Astrocyte of the hippocampus (primary cell): ENCODE measurements around the gene CDK11B.
"Not testable (repeated sequence)": the region's sequence is repeated elsewhere in the genome, so short reads cannot be mapped to it uniquely, and the experiment has no call there.

Source experiments
- DNase-seq: peaks from one replicate; pipeline ENCODE4 v3.0.0; 2011; ENCODE audit warnings: low read depth, low spot score

Gene CDK11B

DNA sequence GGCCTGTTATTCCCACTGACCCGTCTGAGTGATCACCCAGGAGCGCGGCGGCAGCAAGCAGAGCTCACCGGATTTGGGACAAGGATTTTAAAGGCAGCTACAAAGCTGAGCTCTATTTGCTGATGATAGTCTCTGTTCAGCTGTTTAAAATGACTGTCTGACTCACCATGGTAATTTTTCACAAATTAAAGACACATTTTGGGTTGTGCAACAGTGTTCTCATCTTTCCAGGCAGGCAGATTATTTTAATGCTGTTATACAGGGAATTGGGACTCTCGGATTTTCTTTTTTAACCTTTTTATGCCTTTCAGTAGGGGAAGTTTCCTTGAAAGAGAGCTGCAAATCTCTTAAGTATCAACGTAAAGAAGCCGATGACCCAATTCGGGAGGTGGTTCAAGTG, 3.6 kb upstream of the CDK11B start:
- DNase-seq = not testable (repeated sequence)

DNA sequence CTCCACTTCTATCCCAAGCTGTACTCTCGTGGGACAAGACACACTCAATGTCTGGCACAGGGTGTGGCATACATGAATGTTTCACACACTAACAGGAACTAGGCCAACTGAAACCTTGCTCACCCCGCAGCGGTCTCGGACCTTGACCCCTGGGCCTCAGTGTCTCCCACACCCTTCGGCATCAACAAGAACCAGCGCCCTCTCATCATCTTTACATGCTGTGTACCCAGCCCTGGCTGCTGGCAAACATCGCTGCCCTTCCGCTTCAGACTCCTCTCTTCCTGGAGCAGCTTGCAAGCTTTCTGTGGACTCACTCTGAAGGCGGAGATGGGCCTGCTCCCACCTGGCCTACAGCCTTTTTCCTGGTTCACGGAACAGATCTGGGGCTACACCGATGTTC, 10.5 kb downstream of the CDK11B start:
- DNase-seq = not testable (repeated sequence)

DNA sequence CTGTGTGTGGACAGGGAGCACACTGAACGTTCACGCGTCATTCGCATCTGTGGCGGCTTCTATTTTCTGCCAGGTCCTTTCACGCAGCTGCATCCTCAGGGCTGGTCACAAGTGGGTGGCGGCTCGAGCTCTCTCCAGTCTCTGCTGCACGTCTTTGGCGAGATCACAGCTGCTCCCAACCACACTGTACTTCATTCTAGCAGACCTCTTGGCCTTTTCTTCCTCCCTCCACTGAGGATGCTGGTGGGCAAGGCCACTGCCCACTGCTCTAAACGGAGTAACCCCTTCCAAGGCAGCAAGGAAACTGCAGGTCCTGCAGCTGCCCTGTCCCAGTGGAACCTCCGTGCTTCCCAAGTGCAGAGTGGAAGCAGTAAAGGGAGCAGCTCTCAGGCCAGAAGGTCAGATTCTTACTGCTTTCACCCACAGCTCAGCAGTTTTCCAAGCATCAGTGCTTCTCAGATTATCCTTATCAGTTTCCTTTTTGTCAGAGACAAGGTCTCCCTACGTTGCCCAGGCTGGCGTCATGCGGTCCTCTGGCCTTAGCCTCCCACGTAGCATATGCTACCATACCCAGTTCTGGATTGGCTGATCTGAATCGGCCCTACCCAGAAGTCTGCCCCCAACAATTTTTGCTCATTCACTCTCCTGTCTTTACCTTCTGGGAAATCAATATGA, 11.1 kb downstream of the CDK11B start:
- not testable (repeated sequence) for DNase-seq

DNA sequence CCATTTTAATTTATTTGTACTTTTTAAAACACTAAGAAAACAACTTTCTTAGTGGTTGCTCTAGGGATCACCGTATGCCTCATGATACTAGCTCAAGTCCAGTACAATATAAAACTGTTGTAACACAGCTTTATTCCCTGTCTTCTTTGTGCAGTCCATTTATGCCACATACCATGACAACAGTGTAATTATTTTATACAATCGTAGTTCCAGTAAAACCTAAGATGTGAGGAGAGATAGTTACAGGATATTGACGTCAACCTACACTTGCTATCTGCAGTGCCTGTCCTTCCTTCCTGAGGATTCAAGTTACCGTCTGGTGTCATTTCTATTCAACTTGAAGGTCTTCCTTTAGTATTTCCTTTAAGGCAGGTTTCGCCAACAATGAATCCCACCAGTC, 12.5 kb downstream of the CDK11B start:
- DNase-seq = not testable (repeated sequence)

DNA sequence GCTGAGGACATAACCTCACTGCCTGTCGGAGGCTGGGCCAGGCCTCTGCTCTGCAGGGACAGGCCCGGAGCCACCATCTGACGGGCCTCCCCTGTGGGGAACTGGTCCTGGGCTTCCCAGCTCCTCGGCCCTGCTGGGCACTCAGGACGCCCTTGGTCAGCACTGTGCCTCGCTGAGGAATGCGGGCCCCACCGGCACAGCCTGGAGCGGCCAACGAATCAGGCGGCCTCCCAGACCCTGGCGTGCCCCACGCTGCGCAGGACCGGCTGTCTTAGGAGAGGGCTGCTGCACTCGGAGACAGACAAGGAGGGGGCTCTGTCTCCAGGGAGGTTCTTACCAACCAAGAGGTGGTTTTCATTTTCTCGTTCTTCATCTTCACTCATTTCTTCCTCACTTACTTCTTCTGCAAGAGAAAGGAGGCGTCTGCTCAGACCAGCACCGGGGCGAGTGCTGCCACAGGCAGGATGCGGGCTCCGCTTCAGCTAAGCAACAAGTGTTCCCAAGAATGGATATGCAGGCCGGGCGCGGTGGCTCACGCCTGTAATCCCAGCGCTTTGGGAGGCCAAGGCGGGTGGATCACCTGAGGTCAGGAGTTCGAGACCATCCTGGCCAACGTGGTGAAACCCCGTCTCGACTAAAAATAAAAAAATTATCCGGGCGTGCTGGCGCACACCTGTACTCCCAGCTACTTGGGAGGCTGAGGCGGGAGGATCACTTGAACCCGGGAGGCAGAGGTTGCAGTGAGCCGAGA, 17.9 kb downstream of the CDK11B start:
- not testable (repeated sequence) for DNase-seq

DNA sequence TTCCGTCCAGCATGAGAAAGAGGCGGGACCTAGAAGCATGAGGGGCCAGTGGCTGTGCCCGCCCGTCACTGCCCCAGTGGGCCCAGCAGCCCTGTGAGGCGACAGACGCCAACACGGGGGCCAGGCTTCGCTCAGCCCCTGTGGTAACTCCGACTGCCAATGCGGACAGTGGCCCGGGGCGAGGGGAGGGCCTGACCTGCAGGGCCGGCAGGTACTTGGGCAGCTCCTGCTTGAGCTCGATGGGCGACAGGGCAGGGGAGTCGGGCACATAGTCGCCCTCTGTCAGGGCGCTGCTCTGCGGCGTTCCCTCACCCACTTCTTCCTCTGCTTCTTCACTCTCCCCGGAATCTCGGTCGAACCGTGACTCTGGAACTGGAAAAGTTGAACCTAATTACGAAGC, 18.7 kb downstream of the CDK11B start:
- not testable (repeated sequence) for DNase-seq

DNA sequence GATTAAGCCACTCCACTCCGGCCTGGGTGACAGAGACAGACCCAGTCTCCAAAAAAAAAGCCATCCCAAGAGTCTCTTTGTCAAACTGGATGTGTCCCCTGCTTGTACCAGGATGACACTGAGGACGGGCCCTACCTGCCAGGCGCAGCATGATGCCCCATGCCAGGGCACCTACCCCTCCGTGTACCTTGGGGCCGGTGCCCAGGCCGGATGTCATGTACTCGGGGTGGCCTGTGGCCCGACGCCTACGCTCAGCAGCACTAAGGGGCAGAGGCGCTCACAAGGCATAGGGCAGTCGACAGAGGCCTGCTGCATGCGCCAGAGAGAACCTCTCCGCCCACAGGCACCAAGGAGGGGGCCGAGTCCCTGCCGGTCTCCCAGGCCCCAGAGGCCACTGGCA, 19.4 kb downstream of the CDK11B start:
- not testable (repeated sequence) for DNase-seq

DNA sequence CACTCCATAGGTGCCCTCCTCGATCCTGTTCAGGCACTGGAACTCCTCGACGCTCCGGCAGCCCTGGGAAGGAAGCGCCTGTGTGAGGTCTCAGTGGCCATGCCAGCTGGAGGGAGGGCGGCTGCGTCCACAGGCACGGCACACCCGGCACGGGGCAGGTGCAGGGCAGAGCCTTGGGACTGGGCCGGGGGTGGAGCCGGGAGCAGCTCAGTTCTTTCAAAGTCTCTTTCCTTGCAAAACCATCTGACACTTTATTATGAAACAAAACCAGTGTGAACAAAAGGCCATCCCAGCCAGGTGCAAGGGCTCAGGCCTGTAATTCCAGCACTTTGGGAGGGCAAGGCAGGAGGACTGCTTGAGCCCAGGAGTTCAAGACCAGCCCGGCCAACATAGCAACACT, 20.3 kb downstream of the CDK11B start:
- DNase-seq = not testable (repeated sequence)

DNA sequence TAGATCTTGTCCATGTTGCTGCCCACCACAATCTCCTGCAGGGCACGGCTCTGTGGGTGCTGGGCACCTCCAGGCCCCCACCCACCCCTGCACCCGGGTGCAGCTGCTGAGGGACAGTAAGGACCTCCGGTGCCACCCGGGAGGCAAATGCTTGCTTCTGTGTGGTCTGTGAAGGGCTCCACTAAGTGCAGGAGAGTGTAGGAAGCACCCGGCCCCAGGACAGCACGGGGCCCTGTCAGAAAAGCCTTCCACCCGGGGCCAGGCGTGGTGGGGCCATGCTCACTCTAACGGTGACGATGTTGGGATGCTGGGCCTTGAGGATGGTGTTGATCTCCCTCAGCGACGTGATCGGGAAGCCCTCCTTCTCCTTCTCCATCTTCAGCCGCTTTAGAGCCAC, 21.3 kb downstream of the CDK11B start:
- DNase-seq = not testable (repeated sequence)

DNA sequence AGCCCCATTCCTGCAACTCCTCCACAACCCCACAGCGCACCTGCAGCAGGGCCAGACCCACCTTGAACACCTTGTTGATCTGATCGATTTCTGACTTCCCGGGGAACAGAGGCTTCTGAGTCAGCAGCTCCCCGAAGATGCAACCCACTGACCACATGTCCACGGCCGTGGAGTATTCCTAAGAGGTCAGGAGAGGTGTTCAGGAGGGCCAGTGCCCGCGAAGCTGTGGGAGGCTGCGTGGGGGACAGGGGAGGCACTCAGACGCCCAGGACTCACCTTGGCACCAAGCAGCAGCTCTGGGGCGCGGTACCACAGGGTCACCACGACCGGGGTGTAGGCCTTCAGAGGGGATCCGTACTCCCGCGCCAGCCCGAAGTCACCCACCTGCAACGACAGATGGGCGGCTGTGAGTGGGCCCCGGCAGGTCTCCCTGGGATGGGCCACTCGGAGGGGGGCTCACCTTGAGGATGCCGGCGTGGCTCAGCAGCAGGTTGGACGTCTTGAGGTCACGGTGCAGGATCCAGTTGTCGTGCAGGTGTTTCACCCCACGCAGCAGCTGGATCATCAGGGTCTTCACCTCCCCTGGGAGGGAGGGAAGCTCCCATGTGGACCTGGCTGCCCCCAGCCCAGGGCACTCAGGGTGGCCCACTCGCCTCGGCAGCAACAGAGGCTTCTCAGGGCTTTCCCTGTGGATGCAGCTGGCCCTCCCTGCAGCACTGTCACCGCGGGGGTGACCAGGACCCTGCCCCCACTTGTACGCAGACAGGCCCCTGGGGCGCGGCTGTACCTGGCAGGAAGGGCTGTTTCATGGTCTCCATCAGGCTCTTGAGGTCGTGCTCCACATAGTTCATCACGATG, 22.0 kb downstream of the CDK11B start:
- DNase-seq = not testable (repeated sequence)

DNA sequence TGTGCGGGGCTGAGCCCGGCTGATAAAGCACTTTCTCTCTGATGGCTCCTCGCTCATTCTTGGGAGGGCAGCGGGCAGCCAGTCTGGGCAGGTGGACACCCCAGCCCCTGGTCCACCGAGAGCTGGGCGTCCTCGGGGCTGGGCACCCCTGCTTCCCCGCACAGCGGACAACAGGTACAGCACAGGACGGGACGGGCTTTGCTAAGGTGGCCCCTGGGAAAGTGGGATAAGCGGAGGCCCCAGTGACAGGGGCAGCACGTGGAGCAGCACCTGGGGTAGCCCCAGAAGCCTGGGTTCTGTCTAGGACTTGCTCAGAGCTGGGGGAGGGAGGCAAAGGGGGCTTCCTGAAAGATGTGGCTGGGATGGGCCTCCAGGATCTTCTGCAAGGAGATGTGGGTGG, 24.2 kb downstream of the CDK11B start:
- DNase-seq = not testable (repeated sequence)

DNA sequence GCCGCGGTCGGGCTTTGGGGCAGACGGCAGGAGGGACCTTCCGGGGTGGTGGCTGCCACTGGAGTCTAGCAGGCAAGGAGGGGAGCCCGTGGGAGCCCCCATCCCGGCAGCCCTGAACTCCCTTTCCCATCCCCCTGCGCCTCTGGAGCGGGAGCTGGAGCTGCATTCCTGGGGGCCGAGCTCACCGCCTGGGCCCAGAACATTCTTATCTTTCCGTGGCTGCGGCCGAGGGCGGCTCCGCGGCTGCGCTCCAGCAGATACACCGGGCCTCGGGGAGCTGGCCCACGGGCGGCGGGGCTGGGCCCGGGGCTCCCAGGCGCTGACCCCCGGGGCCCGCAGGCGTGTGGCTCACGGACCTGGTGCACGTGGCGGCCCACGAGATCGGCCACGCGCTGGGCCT, 25.4 kb downstream of the CDK11B start:
- DNase-seq = not testable (repeated sequence)

DNA sequence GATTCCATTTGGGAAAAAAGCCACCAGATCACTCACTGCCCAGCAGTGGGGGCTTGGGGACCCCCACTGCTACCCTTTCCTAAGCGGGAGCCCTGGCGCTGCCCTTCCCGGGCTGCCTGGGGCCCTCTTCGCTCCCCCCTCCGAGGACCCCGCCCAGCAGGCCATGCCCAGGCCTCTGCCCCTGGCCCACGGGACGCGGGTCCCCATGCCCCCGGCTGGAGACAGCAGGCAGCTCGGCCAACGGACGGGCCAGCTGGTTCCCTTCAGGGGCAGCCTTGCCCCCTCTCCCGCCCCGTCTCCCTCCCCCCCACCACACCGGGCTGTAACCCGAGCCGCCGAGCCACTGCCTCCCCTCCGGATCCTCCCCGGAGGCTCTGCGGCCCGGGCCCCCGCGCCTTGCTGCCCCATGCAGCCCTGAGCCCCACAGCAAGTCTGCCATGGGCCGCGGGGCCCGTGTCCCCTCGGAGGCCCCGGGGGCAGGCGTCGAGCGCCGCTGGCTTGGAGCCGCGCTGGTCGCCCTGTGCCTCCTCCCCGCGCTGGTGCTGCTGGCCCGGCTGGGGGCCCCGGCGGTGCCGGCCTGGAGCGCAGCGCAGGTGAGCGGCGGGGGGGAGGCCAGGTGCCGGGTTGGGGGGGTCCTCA, 26.9 kb downstream of the CDK11B start, which contains the start of gene MMP23B:
TSS of gene MMP23B (plus strand) at position 392 of the 639 bp plus-strand sequence. CDS start at position 438, 46 bp downstream.
- DNase-seq = peak; percentile 51

DNA sequence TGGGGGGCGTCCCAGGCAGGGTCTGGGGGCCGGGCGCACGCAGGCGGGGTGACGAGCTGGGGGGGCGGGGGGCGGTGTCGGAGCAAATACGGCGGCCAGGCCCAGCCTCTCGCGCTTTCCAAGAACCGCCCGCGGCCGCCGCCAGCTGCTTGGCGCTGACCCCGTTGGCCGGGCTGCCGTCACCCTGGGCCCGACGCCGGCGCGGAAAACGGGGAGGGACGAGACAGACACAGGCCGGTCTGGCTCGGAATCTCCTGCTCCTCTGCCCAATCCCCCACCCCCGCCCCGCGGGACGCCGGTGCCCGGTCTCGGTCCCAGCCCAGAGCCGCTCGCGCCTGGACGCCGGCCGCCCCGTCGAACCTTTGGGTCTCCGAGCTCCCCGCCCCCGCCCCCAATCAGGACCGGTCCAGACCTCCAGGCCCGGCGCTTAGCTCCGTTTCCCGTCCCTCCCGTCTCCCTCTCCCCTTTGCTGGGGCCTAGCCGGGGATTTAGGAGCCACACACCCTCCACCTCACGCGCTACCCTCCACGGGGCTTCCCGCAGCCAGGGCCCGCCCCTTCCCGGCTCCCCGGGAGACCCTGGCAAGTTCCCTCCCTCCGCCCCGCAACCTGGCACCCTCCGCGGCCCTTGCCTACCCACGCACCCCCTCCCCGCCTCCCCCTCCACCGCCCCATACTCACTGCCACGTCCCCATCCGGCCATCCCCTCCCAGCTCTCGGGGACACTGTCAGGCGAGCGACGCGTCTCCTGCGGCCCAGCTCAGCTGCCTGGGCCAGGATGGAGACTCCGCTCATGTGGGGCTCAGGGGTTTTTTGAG, 27.6 kb downstream of the CDK11B start:
- DNase-seq = peak; percentile 55

DNA sequence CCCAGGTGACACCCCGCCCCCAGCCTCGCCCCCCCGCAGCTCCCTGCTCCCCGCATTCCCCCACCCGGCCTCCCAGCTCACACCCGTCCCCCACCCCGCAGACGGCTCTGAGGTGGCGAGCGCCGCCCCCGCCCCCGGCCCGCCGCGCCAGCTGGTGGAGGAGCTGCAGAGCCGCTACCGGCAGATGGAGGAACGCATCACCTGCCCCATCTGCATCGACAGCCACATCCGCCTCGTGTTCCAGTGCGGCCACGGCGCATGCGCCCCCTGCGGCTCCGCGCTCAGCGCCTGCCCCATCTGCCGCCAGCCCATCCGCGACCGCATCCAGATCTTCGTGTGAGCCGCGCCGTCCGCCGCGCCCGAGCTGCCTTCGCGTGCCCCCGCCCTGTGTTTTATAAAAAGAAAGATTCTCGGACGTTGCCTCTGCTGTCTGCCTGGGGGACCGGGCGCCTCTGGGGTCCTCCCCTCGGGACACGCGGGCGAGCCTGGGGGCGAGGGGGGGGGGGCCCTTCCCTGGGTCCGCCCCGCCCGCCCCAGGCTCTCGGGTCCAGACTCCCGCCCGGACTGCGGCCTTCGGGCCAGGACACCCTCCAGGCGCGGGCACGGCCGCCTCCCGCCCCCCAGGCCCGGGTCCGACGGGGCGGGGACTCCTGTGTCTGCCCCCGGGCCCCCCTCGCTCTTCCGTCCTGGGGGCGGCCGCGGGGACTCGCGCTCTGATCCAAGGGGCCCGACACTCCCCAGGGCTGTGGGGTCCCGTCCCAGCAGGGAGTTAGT, 28.4 kb downstream of the CDK11B start:
- DNase-seq = peak; percentile 83

DNA sequence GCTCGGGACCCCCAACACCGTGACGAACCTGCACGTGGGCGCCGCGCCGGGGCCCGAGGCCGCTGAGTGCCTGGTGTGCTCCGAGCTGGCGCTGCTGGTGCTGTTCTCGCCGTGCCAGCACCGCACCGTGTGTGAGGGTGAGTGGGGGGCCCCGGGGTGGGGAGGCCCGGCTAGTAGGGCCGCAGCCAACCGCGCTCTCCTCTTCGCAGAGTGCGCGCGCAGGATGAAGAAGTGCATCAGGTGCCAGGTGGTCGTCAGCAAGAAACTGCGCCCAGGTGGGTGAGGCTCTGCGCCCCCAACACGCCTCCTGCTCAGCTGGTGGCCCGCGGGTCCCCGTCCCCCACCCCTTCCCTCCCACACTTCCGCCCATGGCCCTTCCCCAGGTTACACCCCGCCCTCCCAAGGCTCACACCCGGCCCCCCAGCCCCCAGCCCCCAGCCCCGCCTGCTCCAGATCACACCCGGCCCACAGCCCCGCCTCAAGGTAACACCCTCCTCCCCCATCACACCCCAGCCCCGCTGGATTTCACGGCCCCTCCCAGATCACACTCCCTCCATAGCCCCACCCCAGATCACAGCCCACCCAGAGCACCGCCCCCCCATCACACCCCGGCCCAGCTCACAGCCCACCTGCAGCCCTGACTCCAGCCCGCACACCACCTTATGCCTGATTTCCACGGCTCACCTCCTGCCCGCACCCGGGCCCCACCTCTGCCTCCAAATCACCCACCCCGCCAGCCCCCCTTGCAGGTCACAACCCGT, 29.2 kb downstream of the CDK11B start:
- DNase-seq = no peak

DNA sequence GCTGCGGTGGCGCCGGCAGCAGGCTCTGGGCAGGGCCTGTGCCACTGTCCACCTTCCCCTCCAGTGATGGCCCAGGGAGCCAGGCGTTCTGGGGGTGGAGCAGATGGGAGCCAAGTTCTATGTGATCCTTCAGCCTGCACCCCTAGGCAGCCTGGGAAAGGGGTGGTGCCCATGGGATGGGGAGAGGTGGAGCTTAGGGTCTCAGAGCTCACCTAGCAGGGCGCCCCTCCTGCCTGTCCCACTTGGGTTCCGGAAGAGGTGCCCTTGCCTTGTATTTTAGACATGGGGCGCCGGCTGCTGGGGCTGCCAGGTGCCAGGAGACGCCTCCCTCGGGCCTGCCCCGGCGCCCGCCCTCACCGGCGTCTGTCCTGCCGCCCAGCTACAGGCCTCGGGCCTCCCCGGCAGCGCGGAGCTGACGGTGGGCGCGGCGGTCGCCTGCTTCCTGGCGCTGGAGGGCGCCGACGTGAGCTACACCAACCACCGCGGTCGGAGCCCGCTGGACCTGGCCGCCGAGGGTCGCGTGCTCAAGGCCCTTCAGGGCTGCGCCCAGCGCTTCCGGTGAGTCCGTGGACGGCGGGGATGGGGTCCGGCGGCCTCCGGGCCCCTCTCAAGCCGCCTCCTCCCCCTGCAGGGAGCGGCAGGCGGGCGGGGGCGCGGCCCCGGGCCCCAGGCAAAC, 29.9 kb downstream of the CDK11B start:
- DNase-seq = no peak
